SK-N-SH (cell line): ENCODE measurements around the gene ZNF816. TPM values are rescaled to one million over a fixed set of nuclear protein-coding genes. Genes with fewer than 3 reads are reported as not detected.

Experiments used
- CTCF ChIA-PET: fragments of 300-600, 350-600 bp; formaldehyde crosslinking; extraction: SDS; loops from one replicate; lab custom pipeline; 2021; lab: Yijun Ruan, JAX
- POLR2A ChIA-PET: fragments of 350-600 bp; sonication (Branson Sonifier 250); formaldehyde crosslinking; extraction: SDS; loops from one replicate; lab custom pipeline; 2020; ENCODE audit warnings: antibody characterized with exemption, inconsistent platforms; lab: Yijun Ruan, JAX
- DNase-seq: peaks from one replicate; pipeline ENCODE4 v3.0.0; 2012
- H2AFZ ChIP-seq: fragments of 200-600 bp; sonication (generic); 2 replicates; pipeline ENCODE4 v1.8.1; 2016; ENCODE audit warnings: antibody characterized with exemption, mild to moderate bottlenecking, low read depth
- H3F3A ChIP-seq: fragments of 200-600 bp; sonication (generic); replicated peaks from 2 replicates; pipeline ENCODE3; 2016; ENCODE audit warnings: antibody characterized with exemption, mild to moderate bottlenecking; ENCODE audit not compliant: insufficient read depth
- H3K27ac ChIP-seq, 2 experiments: fragments of 200-500 bp in 1 of 2; fragments of 200-600 bp in 1 of 2; sonication (Bioruptor generic) in 1 of 2; sonication (generic), shearing (Covaris generic) in 1 of 2; 2 replicates each; pipeline versions ENCODE4 v1.5.1 to v1.6.1; 2014 to 2016; ENCODE audit warnings: low read depth in 2 of 2, inconsistent platforms in 1 of 2, low read length in 1 of 2, mild to moderate bottlenecking in 1 of 2, mixed read lengths in 1 of 2
- H3K27me3 ChIP-seq: fragments of 200-600 bp; sonication (generic), shearing (Covaris generic); 2 replicates; pipeline ENCODE4 v1.6.1; 2016; ENCODE audit warnings: mixed run types; ENCODE audit not compliant: insufficient read depth
- H3K36me3 ChIP-seq, 2 experiments: fragments of 200-500 bp in 1 of 2; fragments of 200-600 bp in 1 of 2; sonication (Bioruptor generic) in 1 of 2; sonication (generic) in 1 of 2; replicated peaks in 1 of 2; 2 replicates each; pipeline versions ENCODE3 to v1.5.1; 2014 to 2016; ENCODE audit warnings: low read length in 1 of 2, mild to moderate bottlenecking in 1 of 2; ENCODE audit not compliant: insufficient read depth in 2 of 2, control insufficient read depth in 1 of 2
- H3K4me1 ChIP-seq, 2 experiments: fragments of 200-500 bp in 1 of 2; fragments of 200-600 bp in 1 of 2; sonication (Bioruptor generic) in 1 of 2; sonication (generic), shearing (Covaris generic) in 1 of 2; 2 replicates each; pipeline versions ENCODE4 v1.5.1 to v1.6.1; 2014 to 2016; ENCODE audit warnings: low read depth in 1 of 2, low read length in 1 of 2, mixed run types in 1 of 2; ENCODE audit not compliant: insufficient read depth in 2 of 2, control insufficient read depth in 1 of 2
- H3K4me2 ChIP-seq: fragments of 200-600 bp; sonication (generic), shearing (Covaris generic); 2 replicates; pipeline ENCODE4 v1.6.1; 2017; ENCODE audit warnings: mixed run types
- H3K4me3 ChIP-seq, 2 experiments: fragments of 200-500 bp in 1 of 2; fragments of 200-600 bp in 1 of 2; sonication (Bioruptor generic) in 1 of 2; sonication (generic), shearing (Covaris generic) in 1 of 2; 2 replicates each; pipeline versions ENCODE4 v1.5.1 to v1.8.1; 2014 to 2016; ENCODE audit warnings: low read depth in 2 of 2, inconsistent platforms in 1 of 2, low read length in 1 of 2, mild to moderate bottlenecking in 1 of 2, mixed read lengths in 1 of 2, moderate library complexity in 1 of 2
- H3K79me2 ChIP-seq: fragments of 200-600 bp; sonication (generic); 2 replicates; pipeline ENCODE4 v1.8.1; 2017; ENCODE audit warnings: mild to moderate bottlenecking; ENCODE audit not compliant: insufficient read depth
- H3K9ac ChIP-seq: fragments of 200-600 bp; sonication (generic); 2 replicates; pipeline ENCODE4 v1.6.1; 2017; ENCODE audit warnings: mixed run types
- H3K9me2 ChIP-seq: fragments of 200-600 bp; sonication (generic); 2 replicates; pipeline ENCODE4 v1.6.1; 2017; ENCODE audit warnings: mixed run types
- H3K9me3 ChIP-seq: fragments of 200-600 bp; sonication (generic); 2 replicates; pipeline ENCODE4 v1.6.1; 2017; ENCODE audit warnings: mixed run types, mild to moderate bottlenecking, moderate library complexity
- H4K20me1 ChIP-seq: fragments of 200-600 bp; sonication (generic); 2 replicates; pipeline ENCODE4 v1.6.1; 2017; ENCODE audit warnings: mild to moderate bottlenecking, mixed run types; ENCODE audit not compliant: insufficient read depth
- CHD2 ChIP-seq: fragments of 150-350 bp; IDR thresholded peaks from 2 replicates; pipeline ENCODE4 v1.6.1; 2018; ENCODE audit warnings: low read length; ENCODE audit not compliant: partially characterized antibody
- ELF1 ChIP-seq: IDR thresholded peaks from 2 replicates; pipeline ENCODE4 v1.4.0; 2012
- EZH2phosphoT487 ChIP-seq: fragments of 200-600 bp; sonication (generic); IDR thresholded peaks from 2 replicates; pipeline ENCODE4 v1.6.1; 2017; ENCODE audit warnings: low read depth, mixed run types, mild to moderate bottlenecking, antibody characterized with exemption, moderate library complexity, borderline replicate concordance
- FOXJ3 ChIP-seq: sonication (generic); formaldehyde crosslinking; IDR thresholded peaks from 2 replicates; pipeline ENCODE4 v1.5.1; 2020; ENCODE audit warnings: mild to moderate bottlenecking, missing genetic modification reagents
- FOXM1 ChIP-seq: IDR thresholded peaks from 2 replicates; pipeline ENCODE4 v1.4.0; 2012; ENCODE audit warnings: low read depth, mild to moderate bottlenecking
- NFIC ChIP-seq: IDR thresholded peaks from 2 replicates; pipeline ENCODE4 v1.4.0; 2012; ENCODE audit warnings: borderline replicate concordance
- NRF1 ChIP-seq: IDR thresholded peaks from 2 replicates; pipeline ENCODE4 v1.6.1; 2012; ENCODE audit warnings: low read depth, mild to moderate bottlenecking, low read length
- RCOR1 ChIP-seq: fragments of 150-350 bp; IDR thresholded peaks from 2 replicates; pipeline ENCODE4 v1.6.1; 2017; ENCODE audit warnings: antibody characterized with exemption, low read length
- RFX5 ChIP-seq: IDR thresholded peaks from 2 replicates; pipeline ENCODE4 v1.6.1; 2012; ENCODE audit warnings: mild to moderate bottlenecking, improper control_type of control experiment, low read length
- RXRA ChIP-seq: IDR thresholded peaks from 2 replicates; pipeline ENCODE4 v1.4.0; 2012; ENCODE audit warnings: low read depth, mild to moderate bottlenecking, borderline replicate concordance
- SMC3 ChIP-seq: IDR thresholded peaks from 2 replicates; pipeline ENCODE4 v1.6.1; 2012; ENCODE audit warnings: low read depth, low read length, improper control_type of control experiment
- TAF1 ChIP-seq: IDR thresholded peaks from 2 replicates; pipeline ENCODE4 v1.6.1; 2012; ENCODE audit warnings: low read depth, mild to moderate bottlenecking, low read length, moderate library complexity, borderline replicate concordance
- TEAD4 ChIP-seq: IDR thresholded peaks from 2 replicates; pipeline ENCODE4 v1.4.0; 2012; ENCODE audit warnings: mild to moderate bottlenecking, borderline replicate concordance; ENCODE audit not compliant: insufficient read depth
- YY1 ChIP-seq: IDR thresholded peaks from 2 replicates; pipeline ENCODE4 v1.4.0; 2012; ENCODE audit warnings: low read depth, mild to moderate bottlenecking
- WGBS: methylation state at CpG from one replicate; pipeline ENCODE4 v1.1.6; 2017; ENCODE audit warnings: low lambda C conversion rate; 5-methylcytosine and 5-hydroxymethylcytosine counted together
- polyA plus RNA-seq, 3 experiments: library from polyadenylated mRNA; depleted of rRNA; stranded (reverse); fragments of >200 nt; gene quantifications; 2 replicates each; pipeline ENCODE4 v1.2.3, GENCODE V29; 2012
- TF ChIP-seq, protein P1 (sequence below): IDR thresholded peaks from 2 replicates; pipeline ENCODE4 v1.4.0; 2012; ENCODE audit warnings: low read depth, borderline replicate concordance
- TF ChIP-seq, protein P2 (sequence below): IDR thresholded peaks from 2 replicates; pipeline ENCODE4 v1.4.0; 2012; ENCODE audit warnings: low read depth, borderline replicate concordance
- TF ChIP-seq, protein P3 (sequence below): IDR thresholded peaks from 2 replicates; pipeline ENCODE4 v1.4.0; 2012; ENCODE audit warnings: low read depth
- TF ChIP-seq, protein P4 (sequence below): fragments of 150-350 bp; IDR thresholded peaks from 2 replicates; pipeline ENCODE4 v1.6.1; 2017; ENCODE audit warnings: antibody characterized with exemption, low read length, low read depth, borderline replicate concordance
- TF ChIP-seq, protein P5 (sequence below): fragments of 200-600 bp; sonication (generic); IDR thresholded peaks from 2 replicates; pipeline ENCODE4 v1.6.1; 2017; ENCODE audit warnings: antibody characterized with exemption, mild to moderate bottlenecking, moderate library complexity
- TF ChIP-seq, protein P6 (sequence below): IDR thresholded peaks from 2 replicates; pipeline ENCODE4; 2012

ZNF816 gene
- polyA plus RNA-seq, 1 of the 3 experiments (the other 2 are of a cell fraction), result 1.8 TPM

DNA sequence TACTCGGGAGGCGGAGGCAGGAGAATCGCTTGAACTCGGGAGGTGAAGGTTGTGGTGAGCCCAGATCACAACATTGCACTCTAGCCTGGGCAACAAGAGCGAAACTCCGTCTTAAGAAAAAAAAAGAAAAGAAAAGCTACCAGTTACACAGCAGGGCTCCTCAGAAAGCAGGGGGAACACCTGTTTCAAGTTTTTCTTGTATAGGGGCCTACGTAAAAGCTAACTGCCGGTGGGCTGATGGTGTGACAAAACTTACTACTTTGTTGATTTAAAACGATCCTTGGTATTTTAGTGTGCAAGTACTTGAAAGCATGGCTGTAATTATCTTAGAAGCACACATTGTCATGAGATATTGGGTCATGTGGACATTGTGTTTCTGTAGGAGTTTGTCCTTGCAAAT, 35.3 kb upstream of the ZNF816 start:
- Histone ChIP-seq H3K27ac (no peak overlapping the region), H3K27me3 (no peaks in the 10 kb centered on the region), H3K4me1 (no peaks in the 10 kb centered on the region; a peak in 1 of 4 replicates), H2AFZ (no peak overlapping the region), H3K9ac (no peak overlapping the region), H3K79me2 (no peaks in the 10 kb centered on the region), H3K4me3 (no peak overlapping the region), H3K36me3 (no peaks in the 10 kb centered on the region), H3K9me3 (no peaks in the 10 kb centered on the region), H3K9me2 (no peaks in the 10 kb centered on the region), H3F3A (peaks cover 3% of the 10 kb centered on the region), H3K4me2 (no peak overlapping the region), H4K20me1 (no peaks in the 10 kb centered on the region)
- DNase-seq, result no peak
- WGBS, result 80% methylated on average over 9 of the region's 9 CpGs
- CTCF ChIA-PET, result interaction anchor here (0.6 kb wide), 1 partner anchor 68 kb away, joined by 4 read pairs; no protein-coding TSS in a partner anchor
- TF ChIP-seq SMC3, result no peak
- TF ChIP-seq YY1, result no peak
- no peak for TF ChIP-seq FOXJ3 (CRISPR knock-in tag)
- no peak for TF ChIP-seq TAF1
- no peak for TF ChIP-seq NRF1
- TF ChIP-seq, protein P1, sequence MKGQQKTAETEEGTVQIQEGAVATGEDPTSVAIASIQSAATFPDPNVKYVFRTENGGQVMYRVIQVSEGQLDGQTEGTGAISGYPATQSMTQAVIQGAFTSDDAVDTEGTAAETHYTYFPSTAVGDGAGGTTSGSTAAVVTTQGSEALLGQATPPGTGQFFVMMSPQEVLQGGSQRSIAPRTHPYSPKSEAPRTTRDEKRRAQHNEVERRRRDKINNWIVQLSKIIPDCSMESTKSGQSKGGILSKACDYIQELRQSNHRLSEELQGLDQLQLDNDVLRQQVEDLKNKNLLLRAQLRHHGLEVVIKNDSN, result no peak
- TF ChIP-seq, protein P2, sequence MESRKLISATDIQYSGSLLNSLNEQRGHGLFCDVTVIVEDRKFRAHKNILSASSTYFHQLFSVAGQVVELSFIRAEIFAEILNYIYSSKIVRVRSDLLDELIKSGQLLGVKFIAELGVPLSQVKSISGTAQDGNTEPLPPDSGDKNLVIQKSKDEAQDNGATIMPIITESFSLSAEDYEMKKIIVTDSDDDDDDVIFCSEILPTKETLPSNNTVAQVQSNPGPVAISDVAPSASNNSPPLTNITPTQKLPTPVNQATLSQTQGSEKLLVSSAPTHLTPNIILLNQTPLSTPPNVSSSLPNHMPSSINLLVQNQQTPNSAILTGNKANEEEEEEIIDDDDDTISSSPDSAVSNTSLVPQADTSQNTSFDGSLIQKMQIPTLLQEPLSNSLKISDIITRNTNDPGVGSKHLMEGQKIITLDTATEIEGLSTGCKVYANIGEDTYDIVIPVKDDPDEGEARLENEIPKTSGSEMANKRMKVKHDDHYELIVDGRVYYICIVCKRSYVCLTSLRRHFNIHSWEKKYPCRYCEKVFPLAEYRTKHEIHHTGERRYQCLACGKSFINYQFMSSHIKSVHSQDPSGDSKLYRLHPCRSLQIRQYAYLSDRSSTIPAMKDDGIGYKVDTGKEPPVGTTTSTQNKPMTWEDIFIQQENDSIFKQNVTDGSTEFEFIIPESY, result no peak
- no peak for TF ChIP-seq EZH2phosphoT487
- no peak for TF ChIP-seq NFIC
- no peak for TF ChIP-seq ELF1
- TF ChIP-seq, protein P3, sequence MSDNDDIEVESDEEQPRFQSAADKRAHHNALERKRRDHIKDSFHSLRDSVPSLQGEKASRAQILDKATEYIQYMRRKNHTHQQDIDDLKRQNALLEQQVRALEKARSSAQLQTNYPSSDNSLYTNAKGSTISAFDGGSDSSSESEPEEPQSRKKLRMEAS, result no peak
- TF ChIP-seq, protein P4, sequence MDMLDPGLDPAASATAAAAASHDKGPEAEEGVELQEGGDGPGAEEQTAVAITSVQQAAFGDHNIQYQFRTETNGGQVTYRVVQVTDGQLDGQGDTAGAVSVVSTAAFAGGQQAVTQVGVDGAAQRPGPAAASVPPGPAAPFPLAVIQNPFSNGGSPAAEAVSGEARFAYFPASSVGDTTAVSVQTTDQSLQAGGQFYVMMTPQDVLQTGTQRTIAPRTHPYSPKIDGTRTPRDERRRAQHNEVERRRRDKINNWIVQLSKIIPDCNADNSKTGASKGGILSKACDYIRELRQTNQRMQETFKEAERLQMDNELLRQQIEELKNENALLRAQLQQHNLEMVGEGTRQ, result no peak
- TF ChIP-seq RCOR1, result no peak
- TF ChIP-seq RXRA, result no peak
- no peak for TF ChIP-seq RFX5
- no peak for TF ChIP-seq CHD2
- TF ChIP-seq FOXM1, result no peak
- TF ChIP-seq, protein P5, sequence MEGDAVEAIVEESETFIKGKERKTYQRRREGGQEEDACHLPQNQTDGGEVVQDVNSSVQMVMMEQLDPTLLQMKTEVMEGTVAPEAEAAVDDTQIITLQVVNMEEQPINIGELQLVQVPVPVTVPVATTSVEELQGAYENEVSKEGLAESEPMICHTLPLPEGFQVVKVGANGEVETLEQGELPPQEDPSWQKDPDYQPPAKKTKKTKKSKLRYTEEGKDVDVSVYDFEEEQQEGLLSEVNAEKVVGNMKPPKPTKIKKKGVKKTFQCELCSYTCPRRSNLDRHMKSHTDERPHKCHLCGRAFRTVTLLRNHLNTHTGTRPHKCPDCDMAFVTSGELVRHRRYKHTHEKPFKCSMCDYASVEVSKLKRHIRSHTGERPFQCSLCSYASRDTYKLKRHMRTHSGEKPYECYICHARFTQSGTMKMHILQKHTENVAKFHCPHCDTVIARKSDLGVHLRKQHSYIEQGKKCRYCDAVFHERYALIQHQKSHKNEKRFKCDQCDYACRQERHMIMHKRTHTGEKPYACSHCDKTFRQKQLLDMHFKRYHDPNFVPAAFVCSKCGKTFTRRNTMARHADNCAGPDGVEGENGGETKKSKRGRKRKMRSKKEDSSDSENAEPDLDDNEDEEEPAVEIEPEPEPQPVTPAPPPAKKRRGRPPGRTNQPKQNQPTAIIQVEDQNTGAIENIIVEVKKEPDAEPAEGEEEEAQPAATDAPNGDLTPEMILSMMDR, result no peak
- no peak for TF ChIP-seq TEAD4
- TF ChIP-seq, protein P6, sequence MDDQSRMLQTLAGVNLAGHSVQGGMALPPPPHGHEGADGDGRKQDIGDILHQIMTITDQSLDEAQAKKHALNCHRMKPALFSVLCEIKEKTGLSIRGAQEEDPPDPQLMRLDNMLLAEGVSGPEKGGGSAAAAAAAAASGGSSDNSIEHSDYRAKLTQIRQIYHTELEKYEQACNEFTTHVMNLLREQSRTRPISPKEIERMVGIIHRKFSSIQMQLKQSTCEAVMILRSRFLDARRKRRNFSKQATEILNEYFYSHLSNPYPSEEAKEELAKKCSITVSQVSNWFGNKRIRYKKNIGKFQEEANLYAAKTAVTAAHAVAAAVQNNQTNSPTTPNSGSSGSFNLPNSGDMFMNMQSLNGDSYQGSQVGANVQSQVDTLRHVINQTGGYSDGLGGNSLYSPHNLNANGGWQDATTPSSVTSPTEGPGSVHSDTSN, result no peak
- POLR2A ChIA-PET, result no interaction called here
